ENCODE results near the gene ANKRD65. TPM values are rescaled to one million over a fixed set of nuclear protein-coding genes. Genes with fewer than 3 reads are reported as not detected.

ANKRD65 gene
- total RNA-seq, 1 donor from 2014 or later, result 3.2 TPM

Other genes starting within 250 kb of the ANKRD65 start
- not detected for gene TTLL10, start 247.4 kb downstream of the ANKRD65 start, total RNA-seq
- gene TNFRSF18, start 214.7 kb downstream of the ANKRD65 start, total RNA-seq, result 4.4 TPM
- gene TNFRSF4, start 207.1 kb downstream of the ANKRD65 start, total RNA-seq, result not detected
- gene SDF4, start 189.3 kb downstream of the ANKRD65 start, total RNA-seq, result 74.2 TPM
- 11.0 TPM for gene B3GALT6, start 189.0 kb downstream of the ANKRD65 start, total RNA-seq
- not detected for gene C1QTNF12, start 174.6 kb downstream of the ANKRD65 start, total RNA-seq
- 56.7 TPM for gene UBE2J2, start 147.4 kb downstream of the ANKRD65 start, total RNA-seq
- gene SCNN1D, start 140.8 kb downstream of the ANKRD65 start, total RNA-seq, result 8.6 TPM
- gene ACAP3, start 113.3 kb downstream of the ANKRD65 start, total RNA-seq, result 68.5 TPM
- 31.2 TPM for gene PUSL1, start 112.7 kb downstream of the ANKRD65 start, total RNA-seq
- 142 TPM for gene INTS11, start 96.6 kb downstream of the ANKRD65 start, total RNA-seq
- gene CPTP, start 96.5 kb downstream of the ANKRD65 start, total RNA-seq, result 20.9 TPM
- gene TAS1R3, start 90.0 kb downstream of the ANKRD65 start, total RNA-seq, result 0.74 TPM
- gene DVL1, start 71.9 kb downstream of the ANKRD65 start, total RNA-seq, result 72.4 TPM
- gene MXRA8, start 62.7 kb downstream of the ANKRD65 start, total RNA-seq, result 136 TPM
- gene AURKAIP1, start 46.1 kb downstream of the ANKRD65 start, total RNA-seq, result 94.5 TPM
- 319 TPM for gene CCNL2, start 21.9 kb downstream of the ANKRD65 start, total RNA-seq
- 84.2 TPM for gene MRPL20, start 14.0 kb downstream of the ANKRD65 start, total RNA-seq
- gene VWA1, start 14.4 kb upstream of the ANKRD65 start, total RNA-seq, result 35.8 TPM
- not detected for gene ATAD3C, start 28.4 kb upstream of the ANKRD65 start, total RNA-seq
- gene ATAD3B, start 50.5 kb upstream of the ANKRD65 start, total RNA-seq, result 17.7 TPM
- 21.9 TPM for gene ATAD3A, start 90.9 kb upstream of the ANKRD65 start, total RNA-seq
- gene TMEM240, start 119.3 kb upstream of the ANKRD65 start, total RNA-seq, result 3.9 TPM
- 105 TPM for gene SSU72, start 153.6 kb upstream of the ANKRD65 start, total RNA-seq
- gene FNDC10, start 178.9 kb upstream of the ANKRD65 start, total RNA-seq, result 6.1 TPM
- 66.8 TPM for gene MIB2, start 194.2 kb upstream of the ANKRD65 start, total RNA-seq
- 42.7 TPM for gene MMP23B, start 210.9 kb upstream of the ANKRD65 start, total RNA-seq
- gene CDK11B, start 237.7 kb upstream of the ANKRD65 start, total RNA-seq, result 16.5 TPM